Head of caudate nucleus (tissue), 42 donors: ENCODE data around the gene SNRNP27.
A peak's percentile ranks its signal among the peaks of the same experiment; 100 is the strongest.

ENCODE experiments used
- DNase-seq, 42 donors: peaks; one replicate each; pipeline versions ENCODE4 v3.0.0 to v3.0.0-alpha.2; 2020 to 2021; ENCODE audit warnings: mixed read lengths in 7 of 42
- intact Hi-C: fragments of 100-400 bp; cut with DNase I; formaldehyde crosslinking; loops from one replicate; pipeline ENCODE4 v1.15.0; 2022

The SNRNP27 gene

DNA sequence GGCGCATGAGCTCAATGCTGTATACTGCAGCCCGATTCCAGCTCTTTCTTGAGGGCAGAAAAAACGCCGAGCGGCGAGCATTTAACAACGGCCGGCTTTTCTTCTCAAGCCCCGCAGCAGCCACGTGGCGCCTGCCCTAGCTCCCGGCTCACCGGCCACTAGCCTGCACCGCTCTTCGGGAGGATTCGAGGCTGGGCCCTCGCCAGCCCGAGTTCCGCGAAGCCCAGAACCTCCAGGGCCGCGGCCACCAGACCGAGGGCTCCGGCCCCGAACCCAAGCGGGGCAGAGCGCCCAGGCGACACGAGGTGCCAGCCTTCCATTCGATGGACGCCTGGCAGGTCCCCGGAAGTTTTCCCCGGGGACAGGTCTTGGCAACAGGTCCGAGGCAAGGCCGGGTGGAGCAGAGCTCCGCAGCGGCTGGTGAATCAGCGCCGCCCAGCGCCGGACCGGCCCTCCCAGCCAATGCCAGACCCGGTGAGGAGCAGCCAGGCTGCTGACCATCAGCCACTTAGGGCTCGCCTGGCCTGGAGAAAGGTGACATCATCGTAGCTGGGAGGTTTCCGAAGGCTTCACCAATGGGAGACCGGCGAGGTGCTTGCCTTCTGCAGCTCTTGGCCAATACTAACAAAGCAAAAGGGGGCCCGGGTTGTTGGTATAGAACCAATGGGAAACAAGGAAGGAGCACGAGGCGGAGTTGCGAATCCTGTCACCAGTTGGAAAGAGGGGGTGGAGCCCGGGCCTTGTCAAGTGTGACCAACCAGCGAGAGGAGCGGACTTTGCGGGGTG, 20.6 kb downstream of the SNRNP27 start:
- DNase-seq, result peak; percentile 95 to 100 (median 100)
- intact Hi-C loops, result loop anchor here (1.0 to 5.0 kb wide), 3 partner anchors 172 to 388 kb away; partner anchors contain the start of genes FAM136A and PCBP1

DNA sequence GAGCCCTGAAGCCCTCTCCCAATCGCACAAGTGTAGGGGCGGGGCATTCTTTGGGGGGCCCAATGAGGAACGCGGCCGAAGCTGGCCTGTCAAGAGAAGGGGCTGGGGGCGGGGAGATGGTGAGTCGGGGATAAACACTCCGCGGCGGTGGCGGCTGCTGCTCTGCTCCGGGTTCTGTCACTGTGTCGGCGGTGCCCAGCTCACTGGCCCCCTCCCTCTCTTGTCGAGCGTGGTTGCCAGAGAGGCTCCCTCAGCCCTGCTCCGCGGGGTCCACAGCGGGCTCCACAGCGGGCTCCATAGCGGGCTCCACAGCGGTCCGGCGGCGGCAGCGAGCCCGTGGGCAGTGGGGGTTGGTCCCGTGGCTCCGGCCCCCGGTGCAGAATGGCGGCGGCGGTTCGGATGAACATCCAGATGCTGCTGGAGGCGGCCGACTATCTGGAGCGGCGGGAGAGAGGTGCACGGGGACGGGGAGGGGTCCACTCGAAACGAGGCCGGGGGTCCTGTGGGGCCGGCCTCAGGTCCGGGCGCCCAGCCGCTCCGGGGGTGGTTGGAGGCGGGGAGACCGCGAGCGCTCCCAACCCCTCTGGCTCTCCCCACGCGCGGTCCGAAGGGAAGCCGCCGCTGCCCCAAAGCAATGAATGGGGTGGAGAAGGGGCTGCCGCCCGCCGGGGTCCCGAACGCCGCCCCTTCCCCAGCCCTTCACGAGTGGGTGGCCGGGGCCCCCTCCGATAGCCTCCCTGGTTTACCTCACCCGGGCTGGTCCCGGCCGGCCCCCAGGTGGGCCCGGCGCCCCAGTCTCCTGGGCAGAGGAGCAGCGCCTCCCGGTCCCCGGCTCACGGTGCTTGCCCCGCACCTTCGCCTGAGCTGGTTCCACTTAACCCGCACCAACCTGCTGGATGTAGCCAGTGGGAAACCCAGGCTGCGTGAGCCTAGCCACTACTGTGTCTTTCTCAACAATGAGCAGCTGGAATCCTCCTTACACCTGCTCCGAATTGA, 21.5 kb downstream of the SNRNP27 start, which contains the start of gene MXD1:
Gene MXD1 (plus strand): TSS at position 160 of the 996 bp plus-strand sequence. CDS start 222 bp downstream, at position 382.
- peak in 36 of 42 donors; percentile 17 to 99 (median 43) for DNase-seq
- intact Hi-C loops, result loop anchor here (1.0 to 5.0 kb wide), 3 partner anchors 172 to 387 kb away; partner anchors contain the start of genes FAM136A and PCBP1

DNA sequence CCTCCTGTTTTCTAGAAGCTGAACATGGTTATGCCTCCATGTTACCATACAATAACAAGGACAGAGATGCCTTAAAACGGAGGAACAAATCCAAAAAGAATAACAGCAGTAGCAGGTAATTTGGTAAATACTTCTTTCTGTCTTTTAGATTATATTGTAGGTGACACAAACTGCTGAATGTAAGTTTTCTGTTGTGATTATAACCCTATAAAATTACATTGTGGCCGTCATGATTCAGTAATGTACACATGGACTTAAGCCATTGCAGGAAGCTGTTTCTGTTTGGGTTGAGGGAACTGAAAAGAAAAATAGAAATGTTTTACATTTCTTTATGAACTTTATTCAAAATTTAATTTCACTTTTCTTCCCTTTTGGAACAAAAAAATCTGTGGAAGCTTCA, 22.4 kb downstream of the SNRNP27 start:
- DNase-seq, result no peak
- intact Hi-C loops, result no loop called here

DNA sequence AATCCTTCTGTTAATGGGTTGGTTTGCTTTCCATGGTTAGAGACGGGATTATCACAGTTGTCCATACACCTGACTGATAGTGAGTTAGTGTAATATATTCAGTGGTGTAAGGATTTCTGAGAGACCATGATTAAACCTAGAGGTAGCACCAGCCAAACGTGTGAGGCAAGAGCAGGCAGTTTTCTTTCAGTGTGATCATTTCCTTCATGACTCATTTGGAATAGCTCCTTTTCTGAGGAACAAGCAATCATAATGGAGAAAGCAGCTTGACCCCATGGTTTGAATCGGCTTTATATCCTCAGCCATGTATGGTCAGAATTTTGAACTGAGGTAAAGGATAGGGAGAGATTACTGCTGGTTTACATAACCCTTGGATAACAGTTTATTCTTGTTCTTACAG, 24.1 kb downstream of the SNRNP27 start:
- intact Hi-C loops, result no loop called here
- DNase-seq, result peak in 1 of 42 donors; percentile 51

DNA sequence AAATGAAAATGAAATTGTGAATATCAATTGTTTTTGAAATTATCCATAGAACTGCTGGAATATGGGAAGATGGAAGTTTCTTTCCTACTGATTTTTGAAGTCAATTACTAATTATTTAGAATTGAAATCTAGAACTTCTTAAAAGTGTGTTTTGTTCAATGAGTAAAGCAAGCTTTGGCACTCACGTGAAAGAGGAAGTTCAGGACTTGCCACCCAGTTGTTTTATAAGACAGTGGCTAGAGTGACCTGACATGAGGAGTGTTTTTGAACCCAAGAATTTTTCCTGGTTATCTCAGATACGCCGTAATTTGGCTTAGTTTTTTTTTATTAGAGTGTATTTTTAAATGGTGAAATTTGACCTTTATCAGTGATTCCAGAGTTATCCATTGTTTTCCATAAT, 24.6 kb downstream of the SNRNP27 start:
- intact Hi-C loops, result no loop called here
- DNase-seq, result no peak

DNA sequence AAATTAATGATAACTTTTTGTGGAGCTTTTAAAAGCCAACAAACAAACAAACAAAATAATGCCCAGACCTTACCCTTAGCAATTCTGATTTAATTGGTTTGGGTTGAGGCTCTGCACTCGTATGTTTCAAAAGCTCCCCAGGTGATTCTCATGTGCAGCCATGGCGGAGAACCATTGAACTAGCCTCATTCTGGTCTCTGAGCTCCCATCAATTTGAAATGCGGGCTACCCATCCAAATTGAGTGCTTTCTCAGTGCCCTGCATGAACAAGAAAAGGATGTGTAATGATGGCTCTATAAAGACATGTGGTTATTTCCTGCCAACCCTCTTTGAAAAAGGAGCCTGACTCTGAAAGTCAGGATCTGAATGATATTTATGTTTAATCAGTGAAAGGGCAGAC, 29.4 kb downstream of the SNRNP27 start:
- no peak for DNase-seq
- intact Hi-C loops, result no loop called here

DNA sequence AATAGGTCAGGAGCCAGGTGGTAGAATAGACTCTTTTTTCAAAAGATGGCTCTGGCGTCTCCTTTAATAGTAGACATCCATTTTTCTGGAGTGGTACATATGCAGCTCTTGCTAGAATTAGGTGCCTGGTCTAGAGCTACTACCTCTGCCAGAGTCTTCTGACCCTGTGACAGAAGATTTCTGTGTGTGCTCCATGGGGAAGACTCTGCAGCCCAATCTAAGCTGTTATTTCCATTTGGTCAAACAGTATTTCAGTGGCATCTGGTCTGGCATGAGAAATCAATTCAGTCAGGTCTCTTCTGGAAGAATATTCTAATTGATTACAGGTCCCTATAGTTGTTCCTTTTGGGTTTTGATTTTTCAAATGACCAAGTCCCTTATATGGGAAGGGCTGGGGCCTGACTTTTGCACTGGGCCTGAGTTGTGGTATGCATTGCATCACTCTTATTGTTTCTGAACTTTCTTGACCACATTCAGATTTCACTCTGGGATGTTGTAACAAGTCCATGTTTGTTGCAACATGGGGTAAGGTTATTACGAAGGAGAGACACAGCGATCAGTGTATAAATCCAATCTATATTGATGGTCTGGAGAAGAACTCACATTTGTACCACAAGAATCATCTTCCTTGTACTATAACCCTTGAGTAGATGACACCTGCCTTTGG, 33.2 kb downstream of the SNRNP27 start:
- intact Hi-C loops, result no loop called here
- no peak for DNase-seq

DNA sequence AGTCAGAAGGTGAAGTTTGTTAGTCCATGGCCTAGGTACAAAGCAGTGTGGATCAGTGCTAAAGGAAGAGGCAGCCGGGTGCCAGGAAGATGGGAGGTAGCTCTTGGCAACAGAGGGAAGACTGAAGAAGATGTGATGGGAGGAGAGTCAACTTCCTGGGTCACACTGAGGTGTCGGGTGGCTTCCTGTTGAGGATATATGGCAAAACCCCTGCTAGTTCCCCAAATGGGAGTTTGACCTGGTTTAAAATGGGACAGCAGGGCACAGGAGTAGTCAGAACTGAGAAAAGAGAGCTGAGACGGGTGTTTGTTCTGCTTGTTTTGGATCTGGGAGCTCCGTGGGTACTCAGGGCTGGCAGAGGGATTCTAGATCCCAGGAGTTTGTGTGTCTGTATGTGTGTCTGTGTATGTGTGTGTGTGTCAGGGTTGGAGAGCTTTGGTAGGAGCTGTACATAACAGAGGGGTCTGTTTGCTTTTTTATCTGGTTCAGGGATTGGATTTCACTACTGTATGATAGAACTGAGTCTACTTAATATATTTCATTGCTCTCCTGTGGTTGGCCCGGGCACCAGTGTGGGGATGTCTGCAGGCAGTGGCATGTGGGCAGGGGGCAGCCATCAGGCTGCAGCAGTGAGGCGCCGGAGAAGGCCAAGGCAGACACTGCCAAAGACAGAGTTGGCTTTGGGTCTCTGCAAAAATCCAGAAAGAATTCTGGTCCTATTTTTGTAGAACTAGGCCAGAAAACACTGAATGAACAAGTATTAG, 38.3 kb downstream of the SNRNP27 start:
- peak in 5 of 42 donors; percentile 30 to 46 (median 34) for DNase-seq

DNA sequence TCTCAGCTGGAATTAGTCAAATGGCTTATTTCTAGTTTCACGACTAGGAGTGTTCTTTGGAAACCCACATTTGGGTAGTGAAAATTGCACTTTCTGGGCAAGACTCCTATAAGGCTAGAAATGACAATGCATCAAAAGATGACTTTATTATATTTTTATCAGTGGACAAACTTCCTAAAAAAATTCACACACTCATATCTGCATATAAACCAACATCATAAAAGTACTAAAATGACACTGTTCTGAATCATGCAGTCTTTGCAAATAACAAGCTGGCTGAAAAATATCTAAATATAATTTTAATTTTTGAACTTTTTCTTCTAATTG, 38.8 kb downstream of the SNRNP27 start:
- DNase-seq, result no peak

More for the DNA sequence above, 38.3 kb downstream of the SNRNP27 start:
- intact Hi-C loops, result no loop called here

DNA sequence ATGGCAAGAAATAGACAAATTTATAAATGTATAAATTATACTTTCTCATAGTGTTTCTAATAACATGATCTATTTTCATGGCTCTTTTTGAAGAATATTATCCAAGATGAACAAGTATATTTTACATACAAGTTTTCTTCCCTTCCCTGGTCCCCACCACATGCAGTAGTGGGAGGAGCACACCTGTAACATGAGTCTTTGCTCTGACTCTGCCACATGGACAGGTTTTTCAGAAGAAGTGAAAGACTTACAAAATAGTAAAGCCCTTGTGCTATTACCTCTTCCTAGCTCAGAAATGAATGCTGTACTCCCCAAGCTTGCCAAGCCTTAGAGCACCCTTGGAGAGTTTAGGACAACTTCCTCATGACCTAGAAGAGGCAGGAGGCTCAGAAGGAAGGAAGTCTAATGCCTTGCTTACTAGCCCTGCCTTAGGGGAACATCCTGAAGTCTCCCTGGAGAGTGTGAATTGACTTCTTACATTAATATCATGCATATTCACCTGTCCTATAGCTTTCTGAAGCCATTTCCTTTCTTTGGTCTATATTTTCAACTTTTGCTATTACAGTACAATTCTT, 39.6 kb downstream of the SNRNP27 start:
- intact Hi-C loops, result no loop called here
- no peak for DNase-seq

More for the DNA sequence above, 38.8 kb downstream of the SNRNP27 start:
- intact Hi-C loops, result no loop called here

DNA sequence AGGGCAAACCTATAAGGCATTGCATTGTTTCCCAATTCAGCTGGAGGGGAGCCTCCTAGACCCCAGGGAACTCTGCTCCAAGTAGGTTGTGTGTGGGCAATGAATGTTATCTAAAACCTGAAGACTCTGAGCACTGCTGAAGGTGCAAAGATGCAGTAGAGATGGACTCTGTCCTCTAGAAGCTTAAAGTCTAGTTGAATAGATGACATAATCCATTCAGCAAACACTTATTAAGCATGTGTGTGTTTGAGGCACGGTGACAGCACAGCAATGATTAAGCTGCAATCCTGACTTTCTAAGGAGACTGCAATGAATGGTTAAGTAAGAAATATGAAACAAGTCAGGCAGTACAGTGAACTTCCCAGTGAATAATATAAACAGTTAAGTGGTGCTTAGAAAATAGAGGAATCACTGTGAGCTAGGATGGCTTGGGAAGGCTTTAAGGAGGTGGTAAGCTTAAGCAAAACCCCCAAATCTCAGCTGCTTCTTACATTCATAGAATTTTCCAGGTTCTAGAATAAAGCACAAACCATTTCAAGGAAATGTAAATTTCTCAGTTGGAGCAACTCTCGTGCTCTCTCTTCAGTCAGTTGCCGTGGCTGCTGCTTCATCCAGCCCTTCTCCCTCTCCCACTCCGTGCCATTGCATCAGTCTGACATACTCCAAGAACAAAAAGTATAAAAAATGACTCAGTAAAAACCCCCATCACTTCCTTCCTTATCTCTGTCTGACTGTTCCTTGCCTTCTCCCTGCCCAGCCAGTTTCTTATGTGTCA, 40.3 kb downstream of the SNRNP27 start:
- intact Hi-C loops, result no loop called here
- DNase-seq, result peak in 32 of 42 donors; percentile 16 to 82 (median 46)

DNA sequence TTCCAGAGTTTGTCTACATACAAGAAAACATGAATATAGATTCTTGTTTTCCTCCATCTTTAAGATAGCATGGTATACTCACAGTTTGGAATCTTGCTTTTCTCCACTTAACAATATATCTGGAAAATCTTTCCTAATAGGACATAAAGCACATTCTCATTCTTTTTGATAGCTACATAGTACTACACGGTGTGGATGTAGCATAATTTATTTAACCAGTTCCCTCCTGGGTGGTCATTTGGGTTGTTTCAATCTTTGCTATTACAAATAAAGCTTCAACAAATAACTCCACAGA, 40.8 kb downstream of the SNRNP27 start:
- no peak for DNase-seq
- intact Hi-C loops, result no loop called here

DNA sequence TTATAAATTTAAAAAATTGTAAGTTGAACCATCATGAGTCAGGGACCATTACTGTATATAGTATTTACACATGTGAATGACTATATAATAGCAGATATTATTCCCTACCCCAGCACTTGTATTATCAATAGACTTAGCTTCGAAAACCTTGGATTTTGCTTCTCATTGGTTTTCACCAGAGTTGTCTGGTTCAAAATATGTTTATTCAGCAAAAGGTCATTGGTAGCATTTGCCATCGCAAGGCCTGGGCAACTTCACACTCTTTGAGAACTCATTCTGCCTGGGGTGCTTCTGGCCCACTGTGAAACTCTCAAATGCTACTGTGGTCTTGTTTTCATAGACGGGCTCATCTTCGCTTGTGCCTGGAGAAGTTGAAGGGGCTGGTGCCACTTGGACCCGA, 41.3 kb downstream of the SNRNP27 start:
- DNase-seq, result no peak
- intact Hi-C loops, result no loop called here

DNA sequence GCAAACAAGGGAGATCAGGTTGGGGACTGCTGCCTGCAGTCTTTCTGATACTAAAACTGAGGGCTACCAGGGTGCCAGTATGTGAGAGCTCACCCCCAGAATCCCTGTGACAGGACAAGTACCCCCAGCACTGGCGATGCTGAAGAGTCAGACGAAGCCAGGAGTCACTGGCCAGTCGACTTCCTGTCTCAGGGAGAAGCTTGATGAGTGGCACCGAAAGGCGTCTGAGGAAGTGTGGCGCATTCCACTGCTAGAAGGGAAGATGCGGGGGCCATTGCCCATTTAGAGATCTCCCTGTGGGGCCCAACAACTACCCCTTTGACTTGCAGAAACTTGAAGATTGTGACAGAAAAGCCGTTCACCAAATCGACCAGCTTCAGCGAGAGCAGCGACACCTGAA, 43.1 kb downstream of the SNRNP27 start:
- intact Hi-C loops, result no loop called here

DNA sequence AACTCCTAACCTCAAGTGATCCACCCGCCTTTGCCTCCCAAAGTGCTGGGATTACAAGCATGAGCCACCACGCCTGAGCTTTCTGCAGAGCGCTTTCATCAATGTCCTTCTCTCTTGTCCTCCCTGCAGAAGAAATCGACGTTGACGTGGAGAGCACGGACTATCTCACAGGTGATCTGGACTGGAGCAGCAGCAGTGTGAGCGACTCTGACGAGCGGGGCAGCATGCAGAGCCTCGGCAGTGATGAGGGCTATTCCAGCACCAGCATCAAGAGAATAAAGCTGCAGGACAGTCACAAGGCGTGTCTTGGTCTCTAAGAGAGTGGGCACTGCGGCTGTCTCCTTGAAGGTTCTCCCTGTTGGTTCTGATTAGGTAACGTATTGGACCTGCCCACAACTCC, 44.2 kb downstream of the SNRNP27 start:
- intact Hi-C loops, result no loop called here
- DNase-seq, result no peak

More for the DNA sequence above, 43.1 kb downstream of the SNRNP27 start:
- DNase-seq, result no peak

DNA sequence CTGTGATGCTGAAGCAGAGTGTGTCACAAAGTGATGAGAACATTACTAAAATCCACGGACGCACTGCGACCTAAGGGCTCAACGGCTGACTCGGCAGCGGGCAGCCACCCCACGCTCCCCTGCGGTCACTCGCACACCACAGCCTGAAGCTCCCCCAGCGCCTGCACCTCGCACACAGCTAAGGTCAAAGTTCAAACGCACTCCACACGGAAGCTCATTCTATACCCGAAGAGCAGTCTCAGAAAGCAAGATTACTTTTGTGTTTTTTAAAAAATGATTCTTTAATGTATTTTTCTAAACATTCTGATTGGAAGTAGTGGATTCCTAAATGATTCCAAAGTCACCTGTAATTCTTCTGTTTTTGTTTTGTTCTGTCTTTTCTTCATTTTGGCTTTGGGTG, 46.0 kb downstream of the SNRNP27 start:
- intact Hi-C loops, result no loop called here
- peak in 1 of 42 donors; percentile 21 for DNase-seq

DNA sequence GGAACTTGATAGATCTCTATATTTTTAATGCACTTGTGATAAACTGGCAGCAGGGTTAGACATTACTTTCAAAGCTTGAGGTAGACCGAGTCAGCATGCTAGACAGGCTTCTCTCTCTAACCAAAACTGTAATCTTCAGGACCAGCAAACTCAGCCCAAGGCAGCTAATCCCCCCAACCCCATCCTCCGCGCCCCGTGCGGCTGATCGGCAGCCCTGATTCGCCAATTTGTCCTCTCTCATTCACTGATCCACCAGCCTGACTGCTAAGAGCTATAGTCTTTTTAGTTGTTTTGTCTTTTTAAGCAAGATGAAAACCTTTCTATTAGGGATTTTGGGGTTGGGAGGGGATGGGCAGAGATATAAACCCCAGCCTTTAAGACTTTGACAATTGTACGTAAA, 46.9 kb downstream of the SNRNP27 start:
- intact Hi-C loops, result no loop called here

More for the DNA sequence above, 46.9 kb downstream of the SNRNP27 start:
- peak in 1 of 42 donors; percentile 15 for DNase-seq
